IMR-90 (cell line): ENCODE data around the gene TBXT. TPM values are rescaled to one million over a fixed set of nuclear protein-coding genes. Genes with fewer than 3 reads are reported as not detected.

Experiments
- ATAC-seq: fragments of 200-7000 bp; cut with Tn5 transposase; 2 replicates; pipeline ENCODE4 v1.9.1; 2020; ENCODE audit warnings: low read depth, mild to moderate bottlenecking, moderate library complexity
- BruUV-seq: library from RNA; stranded (reverse); fragments of 400-500 nt; replicated peaks from 2 replicates; lab custom pipeline; 2021; lab: Mats Ljungman, UMichigan
- CTCF ChIA-PET: fragments of 300-600 bp; formaldehyde crosslinking; extraction: SDS; loops from one replicate; lab custom pipeline; 2021; ENCODE audit warnings: antibody characterized with exemption; lab: Yijun Ruan, JAX
- POLR2A ChIA-PET: fragments of 300-600 bp; sonication (Branson Sonifier 250); formaldehyde crosslinking; loops from one replicate; lab custom pipeline; 2022; ENCODE audit warnings: antibody characterized with exemption; ENCODE audit not compliant: unreplicated experiment; lab: Charles Lee
- DNase-seq: peaks from one replicate; pipeline ENCODE4 v3.0.0; 2013
- H2AFZ ChIP-seq: replicated peaks from 2 replicates; pipeline ENCODE3; 2013; ENCODE audit warnings: low read length, mild to moderate bottlenecking; ENCODE audit not compliant: poor library complexity
- H2AK5ac ChIP-seq: 2 replicates; pipeline ENCODE4 v1.6.1; 2013; ENCODE audit warnings: low read depth, low read length, inconsistent platforms
- H2AK9ac ChIP-seq: replicated peaks from 2 replicates; pipeline ENCODE3; 2013; ENCODE audit warnings: mild to moderate bottlenecking, low read depth, low read length, moderate library complexity; ENCODE audit not compliant: poor library complexity
- H2BK120ac ChIP-seq: 2 replicates; pipeline ENCODE4 v1.6.1; 2013; ENCODE audit warnings: low read depth, low read length, inconsistent platforms
- H2BK15ac ChIP-seq: 3 replicates; pipeline ENCODE4 v1.6.1; 2013; ENCODE audit warnings: low read depth, low read length, inconsistent platforms
- H2BK20ac ChIP-seq: 2 replicates; pipeline ENCODE4 v1.6.1; 2013; ENCODE audit warnings: low read depth, mild to moderate bottlenecking, inconsistent platforms, low read length, moderate library complexity
- H2BK5ac ChIP-seq: 2 replicates; pipeline ENCODE4 v1.6.1; 2013; ENCODE audit warnings: mild to moderate bottlenecking, low read depth, low read length, inconsistent platforms; ENCODE audit not compliant: poor library complexity, severe bottlenecking
- H3K14ac ChIP-seq: replicated peaks from 2 replicates; pipeline ENCODE4 v1.6.1; 2013; ENCODE audit warnings: low read depth, low read length, inconsistent platforms
- H3K18ac ChIP-seq: 2 replicates; pipeline ENCODE4 v1.6.1; 2013; ENCODE audit warnings: low read depth, low read length, control low read depth
- H3K23ac ChIP-seq: 2 replicates; pipeline ENCODE4 v1.6.1; 2013; ENCODE audit warnings: low read depth, low read length, inconsistent platforms
- H3K27ac ChIP-seq: 2 replicates; pipeline ENCODE4 v1.5.1; 2013; ENCODE audit warnings: mild to moderate bottlenecking, control low read depth, low read length; ENCODE audit not compliant: insufficient read depth
- H3K27me3 ChIP-seq: 2 replicates; pipeline ENCODE4 v1.6.1; 2013; ENCODE audit warnings: low read length; ENCODE audit not compliant: control insufficient read depth, insufficient read depth
- H3K36me3 ChIP-seq: 2 replicates; pipeline ENCODE4 v1.6.1; 2013; ENCODE audit warnings: low read length, mixed read lengths; ENCODE audit not compliant: control insufficient read depth, insufficient read depth
- H3K4ac ChIP-seq: 2 replicates; pipeline ENCODE4 v1.6.1; 2013; ENCODE audit warnings: low read depth, low read length, inconsistent platforms
- H3K4me1 ChIP-seq: 2 replicates; pipeline ENCODE4 v1.6.1; 2013; ENCODE audit warnings: low read length, mixed read lengths; ENCODE audit not compliant: control insufficient read depth, insufficient read depth
- H3K4me2 ChIP-seq: 2 replicates; pipeline ENCODE4 v1.6.1; 2013; ENCODE audit warnings: low read depth, mild to moderate bottlenecking, control low read depth, low read length, moderate library complexity
- H3K4me3 ChIP-seq: 2 replicates; pipeline ENCODE4 v1.5.1; 2013; ENCODE audit warnings: low read depth, mild to moderate bottlenecking, control low read depth, low read length, moderate library complexity; ENCODE audit not compliant: insufficient read depth
- H3K56ac ChIP-seq: 2 replicates; pipeline ENCODE4 v1.6.1; 2013; ENCODE audit warnings: low read length, inconsistent platforms; ENCODE audit not compliant: insufficient read depth; ENCODE audit errors: extremely low read depth
- H3K79me1 ChIP-seq, 2 experiments: 2 replicates each; pipeline ENCODE4 v1.6.1; 2013; ENCODE audit warnings: low read length in 2 of 2, inconsistent platforms in 1 of 2, low read depth in 1 of 2
- H3K9ac ChIP-seq: 2 replicates; pipeline ENCODE4 v1.6.1; 2013; ENCODE audit warnings: low read depth, low read length, control low read depth
- H3K9me1 ChIP-seq: 2 replicates; pipeline ENCODE4 v1.6.1; 2013; ENCODE audit warnings: low read length, inconsistent platforms; ENCODE audit not compliant: insufficient read depth
- H3K9me3 ChIP-seq: 2 replicates; pipeline ENCODE4 v1.6.1; 2013; ENCODE audit warnings: low read length; ENCODE audit not compliant: control insufficient read depth, insufficient read depth
- H4K20me1 ChIP-seq: 2 replicates; pipeline ENCODE4 v1.6.1; 2013; ENCODE audit warnings: low read length, inconsistent platforms; ENCODE audit not compliant: insufficient read depth
- H4K5ac ChIP-seq: 2 replicates; pipeline ENCODE4 v1.6.1; 2013; ENCODE audit warnings: mild to moderate bottlenecking, low read depth, low read length, control low read depth
- H4K8ac ChIP-seq, 2 experiments: 2 replicates each; pipeline ENCODE4 v1.6.1; 2013; ENCODE audit warnings: low read depth in 2 of 2, low read length in 2 of 2, control low read depth in 1 of 2, inconsistent platforms in 1 of 2
- H4K91ac ChIP-seq: 2 replicates; pipeline ENCODE4 v1.6.1; 2013; ENCODE audit warnings: low read depth, low read length, inconsistent platforms; ENCODE audit not compliant: insufficient read depth
- BHLHE40 ChIP-seq: fragments of 150-350 bp; IDR thresholded peaks from 2 replicates; pipeline ENCODE4 v1.6.1; 2016; ENCODE audit warnings: mild to moderate bottlenecking, low read depth, low read length
- CEBPB ChIP-seq: IDR thresholded peaks from 2 replicates; pipeline ENCODE4 v1.6.1; 2012; ENCODE audit warnings: low read depth, low read length, improper control_type of control experiment
- CHD1 ChIP-seq: IDR thresholded peaks from 2 replicates; pipeline ENCODE4 v1.6.1; 2012; ENCODE audit warnings: low read depth, low read length, improper control_type of control experiment
- ELK1 ChIP-seq: fragments of 150-350 bp; IDR thresholded peaks from 2 replicates; pipeline ENCODE4 v1.6.1; 2016; ENCODE audit warnings: low read depth, mild to moderate bottlenecking, low read length, moderate library complexity, borderline replicate concordance
- FOS ChIP-seq: fragments of 150-350 bp; IDR thresholded peaks from 2 replicates; pipeline ENCODE4 v1.6.1; 2016; ENCODE audit warnings: low read depth, low read length
- MAFK ChIP-seq: IDR thresholded peaks from 2 replicates; pipeline ENCODE4 v1.6.1; 2012; ENCODE audit warnings: low read depth, low read length, improper control_type of control experiment
- MAZ ChIP-seq: IDR thresholded peaks from 2 replicates; pipeline ENCODE4 v1.6.1; 2012; ENCODE audit warnings: low read depth, mild to moderate bottlenecking, low read length, improper control_type of control experiment, moderate library complexity, borderline replicate concordance
- MXI1 ChIP-seq: IDR thresholded peaks from 2 replicates; pipeline ENCODE4 v1.6.1; 2012; ENCODE audit warnings: low read depth, mild to moderate bottlenecking, low read length, moderate library complexity, borderline replicate concordance
- NFE2L2 ChIP-seq: fragments of 150-350 bp; IDR thresholded peaks from 2 replicates; pipeline ENCODE4 v1.6.1; 2016; ENCODE audit warnings: low read depth, mild to moderate bottlenecking, low read length
- POLR2A ChIP-seq: IDR thresholded peaks from 2 replicates; pipeline ENCODE4 v1.6.1; 2012; ENCODE audit warnings: mild to moderate bottlenecking, low read depth, low read length
- RAD21 ChIP-seq: IDR thresholded peaks from 2 replicates; pipeline ENCODE4 v1.6.1; 2012; ENCODE audit warnings: low read length, improper control_type of control experiment
- RCOR1 ChIP-seq: IDR thresholded peaks from 2 replicates; pipeline ENCODE4 v1.6.1; 2012; ENCODE audit warnings: mild to moderate bottlenecking, low read length, improper control_type of control experiment; ENCODE audit not compliant: insufficient replicate concordance
- RFX5 ChIP-seq: IDR thresholded peaks from 2 replicates; pipeline ENCODE4 v1.8.0; 2012; ENCODE audit warnings: low read depth, mild to moderate bottlenecking, low read length, moderate library complexity
- SMC3 ChIP-seq: fragments of 150-350 bp; IDR thresholded peaks from 2 replicates; pipeline ENCODE4 v1.6.1; 2016; ENCODE audit warnings: low read depth, mild to moderate bottlenecking, antibody characterized with exemption, low read length, moderate library complexity
- WGBS, 2 experiments: methylation state at CpG; one replicate each; pipeline versions ENCODE4 v1.1.5 to v1.1.7; 2013; ENCODE audit warnings: missing lambda C conversion rate in 2 of 2; ENCODE audit not compliant: insufficient read length in 1 of 2; ENCODE audit errors: extremely low coverage in 2 of 2; 5-methylcytosine and 5-hydroxymethylcytosine counted together
- dilution Hi-C: fragments of 300-500 bp; cut with HindIII; formaldehyde crosslinking; loops from one replicate; pipeline ENCODE4 v1.14.3; 2018; ENCODE audit warnings: low sequenced_read_pairs; ENCODE audit not compliant: unreplicated experiment
- in situ Hi-C: fragments of 300-500 bp; cut with MboI; formaldehyde crosslinking; loops from 3 replicates; pipeline ENCODE4 v1.14.3; 2019; ENCODE audit warnings: low sequenced_read_pairs, inconsistent platforms, mixed read lengths
- intact Hi-C: fragments of 100-400 bp; cut with micrococcal nuclease; formaldehyde crosslinking; loops from 2 replicates; pipeline ENCODE4 v1.10.0; 2022
- polyA plus RNA-seq, 3 experiments: library from polyadenylated mRNA; depleted of rRNA; stranded (reverse); fragments of >200 nt; gene quantifications; 2 replicates each; pipeline ENCODE4 v1.2.3, GENCODE V29; 2012; ENCODE audit warnings: low replicate concordance in 1 of 3
- total RNA-seq: library from RNA; depleted of rRNA; stranded (reverse); fragments of >200 nt; gene quantifications from 2 replicates; pipeline ENCODE4 v1.2.3, GENCODE V29; 2012
- TF ChIP-seq, protein P1 (sequence below): fragments of 150-350 bp; IDR thresholded peaks from 2 replicates; pipeline ENCODE4 v1.6.1; 2017; ENCODE audit warnings: mild to moderate bottlenecking, antibody characterized with exemption, low read length, low read depth

TBXT gene
- total and polyA plus RNA-seq, 2 of the 4 experiments (the other 2 are of a cell fraction), result not detected

- ChIA-PET POLR2A (no interaction called here), CTCF (no interaction called here)
- Histone ChIP-seq H3K79me1 (no peaks in the 10 kb centered on the region), H3K4me2 (no peak overlapping the region), H3K18ac (no peak overlapping the region), H2BK15ac (no peak overlapping the region), H3K9ac (no peak overlapping the region), H3K36me3 (no peaks in the 10 kb centered on the region), H2AK5ac (no peak overlapping the region), H3K4ac (no peak overlapping the region), H2AK9ac (no peak overlapping the region), H3K4me3 (no peak overlapping the region), H2BK20ac (no peak overlapping the region), H3K27me3 (peaks cover 64% of the 10 kb centered on the region), H3K56ac (no peak overlapping the region), H3K14ac (no peak overlapping the region), H4K20me1 (no peaks in the 10 kb centered on the region), H2BK5ac (no peak overlapping the region), H3K9me3 (0 out of 2 replicates have a peak, but pooled peaks cover 2% of the 10 kb centered on the region), H4K5ac (no peak overlapping the region), H3K23ac (no peak overlapping the region), H2BK120ac (no peak overlapping the region), H3K9me1 (no peaks in the 10 kb centered on the region), H4K8ac (no peak overlapping the region), H3K4me1 (no peaks in the 10 kb centered on the region; the same call in 1 of the 2 replicates), H3K27ac (no peak overlapping the region), H4K91ac (no peak overlapping the region), H2AFZ (no peak overlapping the region)
- no peak for ATAC-seq
- 3% methylated on average over 5 of the region's 23 CpGs; no CpG with 5 or more reads in 1 of the 2 experiments for WGBS, 2 experiments
- DNase-seq, result no peak
- dilution Hi-C loops, result no loop called here
- intact Hi-C loops, result no loop called here
- in situ Hi-C loops, result no loop called here
- no TSS peak for BruUV-seq
- TF ChIP-seq MAZ (no peak), MAFK (no peak), RCOR1 (no peak), SMC3 (no peak), CHD1 (no peak), FOS (no peak), ELK1 (no peak), POLR2A (no peak), RAD21 (no peak), RFX5 (no peak), BHLHE40 (no peak), MXI1 (no peak), CEBPB (no peak), NFE2L2 (no peak)
- TF ChIP-seq, protein P1, sequence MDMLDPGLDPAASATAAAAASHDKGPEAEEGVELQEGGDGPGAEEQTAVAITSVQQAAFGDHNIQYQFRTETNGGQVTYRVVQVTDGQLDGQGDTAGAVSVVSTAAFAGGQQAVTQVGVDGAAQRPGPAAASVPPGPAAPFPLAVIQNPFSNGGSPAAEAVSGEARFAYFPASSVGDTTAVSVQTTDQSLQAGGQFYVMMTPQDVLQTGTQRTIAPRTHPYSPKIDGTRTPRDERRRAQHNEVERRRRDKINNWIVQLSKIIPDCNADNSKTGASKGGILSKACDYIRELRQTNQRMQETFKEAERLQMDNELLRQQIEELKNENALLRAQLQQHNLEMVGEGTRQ, result no peak
Observed at GRCh38 chr6:166165558-166166313, 1.9 kb downstream of the TBXT start.
